Endodermal cell (in vitro differentiated cells): ENCODE results near the gene PTMA. TPM values are rescaled to one million over a fixed set of nuclear protein-coding genes. Genes with fewer than 3 reads are reported as not detected.
A peak's percentile ranks its signal among the peaks of the same experiment; 100 is the strongest.
"Not testable (repeated sequence)": the region's sequence is repeated elsewhere in the genome, so short reads cannot be mapped to it uniquely, and the experiment has no call there.

Experiments
- DNase-seq: peaks from one replicate; pipeline ENCODE4 v3.0.0-alpha.2; 2017
- H3K27ac ChIP-seq: 2 replicates; pipeline ENCODE4 v1.5.1; 2013; ENCODE audit warnings: mild to moderate bottlenecking, low read depth, low read length, moderate library complexity
- H3K27me3 ChIP-seq: 2 replicates; pipeline ENCODE4 v1.6.1; 2013; ENCODE audit warnings: mild to moderate bottlenecking, low read length, moderate library complexity; ENCODE audit not compliant: insufficient read depth, control insufficient read depth, poor library complexity, severe bottlenecking
- H3K36me3 ChIP-seq: 2 replicates; pipeline ENCODE4 v1.7.0; 2013; ENCODE audit warnings: mild to moderate bottlenecking, low read length, moderate library complexity; ENCODE audit not compliant: control insufficient read depth, insufficient read depth
- H3K4me1 ChIP-seq: one replicate; pipeline ENCODE4 v1.7.0; 2013; ENCODE audit warnings: low read length; ENCODE audit not compliant: control insufficient read depth, insufficient read depth
- H3K4me3 ChIP-seq: 2 replicates; pipeline ENCODE4 v1.5.1; 2013; ENCODE audit warnings: mild to moderate bottlenecking, low read length, moderate library complexity
- H3K9ac ChIP-seq: 2 replicates; pipeline ENCODE4 v1.6.1; 2013; ENCODE audit warnings: mild to moderate bottlenecking, low read length, moderate library complexity; ENCODE audit not compliant: poor library complexity, severe bottlenecking; ENCODE audit errors: extremely low read depth
- H3K9me3 ChIP-seq: 2 replicates; pipeline ENCODE4 v1.6.1; 2013; ENCODE audit warnings: mild to moderate bottlenecking, low read length, moderate library complexity; ENCODE audit not compliant: control insufficient read depth
- H3K27ac Mint-ChIP-seq: 2 replicates; pipeline ENCODE4 v1.8.0; 2020; ENCODE audit warnings: mixed read lengths
- H3K27me3 Mint-ChIP-seq: 2 replicates; pipeline ENCODE4 v1.8.0; 2021; ENCODE audit warnings: mild to moderate bottlenecking, mixed read lengths; ENCODE audit not compliant: insufficient read depth
- H3K36me3 Mint-ChIP-seq: 2 replicates; pipeline ENCODE4 v1.8.0; 2020; ENCODE audit warnings: low read depth, mixed read lengths
- H3K4me1 Mint-ChIP-seq: 2 replicates; pipeline ENCODE4 v1.8.0; 2020; ENCODE audit warnings: mixed read lengths
- H3K4me3 Mint-ChIP-seq: 2 replicates; pipeline ENCODE4 v1.8.0; 2020; ENCODE audit warnings: mild to moderate bottlenecking, moderate library complexity, mixed read lengths
- H3K9me3 Mint-ChIP-seq: 2 replicates; pipeline ENCODE4 v1.8.0; 2020; ENCODE audit warnings: mild to moderate bottlenecking, mixed read lengths
- CTCF ChIP-seq: fragments of 200-600 bp; sonication (generic); conservative IDR thresholded peaks from 2 replicates; pipeline ENCODE4 v1.5.0; 2021; ENCODE audit warnings: antibody characterized with exemption, mild to moderate bottlenecking
- WGBS, 2 experiments: methylation state at CpG; one replicate each; pipeline versions ENCODE4 v1.1.5 to v1.1.7; 2013; ENCODE audit warnings: missing lambda C conversion rate in 2 of 2, mixed read lengths in 1 of 2; ENCODE audit not compliant: insufficient coverage in 1 of 2, insufficient read length in 1 of 2; 5-methylcytosine and 5-hydroxymethylcytosine counted together
- total RNA-seq, 2 donors: library from RNA; stranded (reverse); fragmentation: NEBNext Ultra II Directional in 1 of 2; extraction: Animal tissue kit (Norgen Biotek cat#: 25700) in 1 of 2; gene quantifications; 2 replicates in 1 of 2; 3 replicates in 1 of 2; pipeline ENCODE4 v1.2.1, GENCODE V29; 2021

The PTMA gene
- total RNA-seq, 2 donors from 2014 or later: 1,233 to 1,450 TPM

- H3K4me1 Mint-ChIP-seq: peaks cover 20% of the 10 kb centered on the region
- not testable (repeated sequence) for H3K9me3 ChIP-seq, H3K4me3 ChIP-seq, H3K4me1 ChIP-seq, DNase-seq, H3K27me3 Mint-ChIP-seq, H3K9ac ChIP-seq, H3K9me3 Mint-ChIP-seq, H3K27me3 ChIP-seq
- peak overlapping the region; percentile 42 for H3K4me3 Mint-ChIP-seq
- H3K36me3 Mint-ChIP-seq: peaks cover 36% of the 10 kb centered on the region
- peak overlapping the region; percentile 91 for H3K27ac Mint-ChIP-seq
- peak overlapping the region; percentile 78 for H3K27ac ChIP-seq
- H3K36me3 ChIP-seq: peaks cover 38% of the 10 kb centered on the region
Measured at GRCh38 chr2:231713406-231713729, 5.0 kb downstream of the PTMA start.

- WGBS, 2 experiments: 47 to 53% methylated on average over 12 to 15 of the region's 15 CpGs
- no peaks in the 10 kb centered on the region for H3K9me3 ChIP-seq
- Mint-ChIP-seq H3K4me1 (peaks cover 20% of the 10 kb centered on the region), H3K36me3 (peaks cover 35% of the 10 kb centered on the region), H3K27ac (peak overlapping the region; percentile 91), H3K4me3 (peak overlapping the region; percentile 42), H3K9me3 (no peaks in the 10 kb centered on the region), H3K27me3 (no peaks in the 10 kb centered on the region)
- H3K4me1 ChIP-seq: no peaks in the 10 kb centered on the region
- DNase-seq: peak; percentile 98
- peak overlapping the region; percentile 78 for H3K27ac ChIP-seq
- no peaks in the 10 kb centered on the region for H3K27me3 ChIP-seq
- H3K4me3 ChIP-seq: no peak overlapping the region
- no peak overlapping the region for H3K9ac ChIP-seq
- peaks cover 38% of the 10 kb centered on the region for H3K36me3 ChIP-seq
- peak; percentile 98 for TF ChIP-seq CTCF
Measured at GRCh38 chr2:231713730-231714638, 5.7 kb downstream of the PTMA start.

GRCh38 chr2:231714639-231715498 is 6.5 kb downstream of the PTMA start:
- Histone ChIP-seq H3K27ac (peak overlapping the region; percentile 54), H3K4me3 (no peak overlapping the region), H3K27me3 (no peaks in the 10 kb centered on the region), H3K4me1 (no peaks in the 10 kb centered on the region), H3K36me3 (peaks cover 38% of the 10 kb centered on the region), H3K9ac (no peak overlapping the region), H3K9me3 (no peaks in the 10 kb centered on the region)
- peak; percentile 98 for DNase-seq
- no peaks in the 10 kb centered on the region for H3K27me3 Mint-ChIP-seq
- H3K9me3 Mint-ChIP-seq: no peaks in the 10 kb centered on the region
- peaks cover 31% of the 10 kb centered on the region for H3K36me3 Mint-ChIP-seq
- whole genome bisulfite sequencing, 2 experiments: 56 to 60% methylated on average over 11 to 17 of the region's 17 CpGs
- peak; percentile 92 for TF ChIP-seq CTCF
- no peak overlapping the region for H3K4me3 Mint-ChIP-seq
- peak overlapping the region; percentile 91 for H3K27ac Mint-ChIP-seq
- H3K4me1 Mint-ChIP-seq: peaks cover 20% of the 10 kb centered on the region
